Trophoblast cell (in vitro differentiated cells and primary cell): Measurements from ENCODE around the gene SEMA3A.

Experiments used
- DNase-seq, 2 donors: peaks; one replicate each; pipeline ENCODE4 v3.0.0-alpha.2; 2016
- H2AFZ ChIP-seq: 2 replicates; pipeline ENCODE4 v1.6.1; 2013; ENCODE audit warnings: low read length, moderate library complexity, mild to moderate bottlenecking; ENCODE audit not compliant: insufficient read depth, poor library complexity
- H2AK5ac ChIP-seq: 2 replicates; pipeline ENCODE4 v1.6.1; 2013; ENCODE audit warnings: mild to moderate bottlenecking, low read length
- H2BK120ac ChIP-seq: 2 replicates; pipeline ENCODE4 v1.6.1; 2013; ENCODE audit warnings: low read length, mild to moderate bottlenecking, moderate library complexity; ENCODE audit not compliant: insufficient read depth, poor library complexity
- H2BK12ac ChIP-seq: 2 replicates; pipeline ENCODE4 v1.6.1; 2013; ENCODE audit warnings: mild to moderate bottlenecking, low read length, moderate library complexity
- H2BK5ac ChIP-seq: 2 replicates; pipeline ENCODE4 v1.6.1; 2013; ENCODE audit warnings: low read length, low read depth, moderate library complexity, mild to moderate bottlenecking; ENCODE audit not compliant: poor library complexity
- H3K14ac ChIP-seq: 2 replicates; pipeline ENCODE4 v1.6.1; 2013; ENCODE audit warnings: mild to moderate bottlenecking, low read length
- H3K18ac ChIP-seq: 2 replicates; pipeline ENCODE4 v1.6.1; 2013; ENCODE audit warnings: mild to moderate bottlenecking, low read length
- H3K23ac ChIP-seq: 2 replicates; pipeline ENCODE4 v1.6.1; 2013; ENCODE audit warnings: low read length
- H3K27ac ChIP-seq: 2 replicates; pipeline ENCODE4 v1.5.1; 2013; ENCODE audit warnings: low read depth, mild to moderate bottlenecking, inconsistent platforms, low read length, moderate library complexity
- H3K27me3 ChIP-seq: 2 replicates; pipeline ENCODE4 v1.6.1; 2013; ENCODE audit warnings: inconsistent platforms, mild to moderate bottlenecking, low read length, moderate library complexity; ENCODE audit not compliant: insufficient read depth
- H3K36me3 ChIP-seq, 2 experiments: 1 replicate in 1 of 2; 2 replicates in 1 of 2; pipeline ENCODE4 v1.6.1; 2013; ENCODE audit warnings: low read length in 2 of 2, mild to moderate bottlenecking in 2 of 2, moderate library complexity in 1 of 2; ENCODE audit not compliant: insufficient read depth in 2 of 2, control insufficient read depth in 1 of 2
- H3K4ac ChIP-seq: 2 replicates; pipeline ENCODE4 v1.6.1; 2013; ENCODE audit warnings: low read depth, mild to moderate bottlenecking, low read length, moderate library complexity
- H3K4me1 ChIP-seq, 2 experiments: 1 replicate in 1 of 2; 2 replicates in 1 of 2; pipeline ENCODE4 v1.6.1; 2013; ENCODE audit warnings: low read length in 2 of 2, mild to moderate bottlenecking in 2 of 2, moderate library complexity in 1 of 2; ENCODE audit not compliant: insufficient read depth in 2 of 2, control insufficient read depth in 1 of 2
- H3K4me2 ChIP-seq: 2 replicates; pipeline ENCODE4 v1.6.1; 2013; ENCODE audit warnings: inconsistent platforms, mild to moderate bottlenecking, low read length, moderate library complexity
- H3K4me3 ChIP-seq: 2 replicates; pipeline ENCODE4 v1.5.1; 2013; ENCODE audit warnings: mild to moderate bottlenecking, low read depth, low read length, inconsistent platforms
- H3K79me1 ChIP-seq: one replicate; pipeline ENCODE4 v1.6.1; 2013; ENCODE audit warnings: low read length
- H3K79me2 ChIP-seq: 2 replicates; pipeline ENCODE4 v1.6.1; 2013; ENCODE audit warnings: low read length, mild to moderate bottlenecking; ENCODE audit not compliant: control insufficient read depth, insufficient read depth, poor library complexity
- H3K9ac ChIP-seq: 2 replicates; pipeline ENCODE4 v1.6.1; 2013; ENCODE audit warnings: mild to moderate bottlenecking, low read length
- H3K9me3 ChIP-seq: 2 replicates; pipeline ENCODE4 v1.6.1; 2013; ENCODE audit warnings: low read depth, mild to moderate bottlenecking, control low read depth, inconsistent platforms, low read length; ENCODE audit not compliant: insufficient read depth
- H4K12ac ChIP-seq: 2 replicates; pipeline ENCODE4 v1.6.1; 2013; ENCODE audit warnings: low read depth, mild to moderate bottlenecking, low read length, moderate library complexity
- H4K8ac ChIP-seq: 2 replicates; pipeline ENCODE4 v1.6.1; 2013; ENCODE audit warnings: low read depth, mild to moderate bottlenecking, low read length, moderate library complexity
- H4K91ac ChIP-seq: one replicate; pipeline ENCODE4 v1.6.1; 2013; ENCODE audit warnings: low read depth, mild to moderate bottlenecking, low read length, moderate library complexity
- WGBS: extraction: QIAGEN DNeasy Blood & Tissue Kit; methylation state at CpG from one replicate; pipeline ENCODE4 v1.1.7; 2013; ENCODE audit warnings: missing lambda C conversion rate; ENCODE audit not compliant: insufficient read length, insufficient coverage; ENCODE audit errors: extremely low coverage; 5-methylcytosine and 5-hydroxymethylcytosine counted together

The SEMA3A gene

DNA sequence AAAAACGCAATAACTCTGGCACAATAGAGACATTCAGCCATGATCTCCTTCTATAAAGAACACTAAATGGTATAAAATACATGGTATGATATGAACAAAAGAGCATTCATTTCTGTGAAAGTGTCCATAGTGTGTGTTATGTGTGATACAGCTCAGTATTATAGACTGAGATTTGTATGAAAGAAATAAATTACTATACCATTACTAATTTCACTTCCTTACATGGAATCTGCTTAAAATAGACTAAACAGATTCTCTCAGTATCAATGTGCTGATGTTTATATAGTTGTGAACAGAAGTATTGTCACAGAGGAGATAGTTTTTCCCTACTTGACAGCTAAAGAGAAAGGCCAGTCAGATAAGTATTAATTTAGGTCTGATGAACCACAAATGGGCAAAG is 10.8 kb downstream of the SEMA3A start:
- Histone ChIP-seq H3K27me3 (no peaks in the 10 kb centered on the region), H3K4me3 (no peak overlapping the region), H4K91ac (no peak overlapping the region), H3K4ac (no peak overlapping the region), H2BK12ac (no peak overlapping the region), H3K36me3 (no peaks in the 10 kb centered on the region), H3K9me3 (no peaks in the 10 kb centered on the region), H3K4me2 (no peak overlapping the region), H3K79me1 (no peaks in the 10 kb centered on the region), H3K23ac (no peak overlapping the region), H2AFZ (no peak overlapping the region), H3K18ac (no peak overlapping the region), H3K27ac (no peak overlapping the region), H4K12ac (no peak overlapping the region), H3K14ac (no peak overlapping the region), H2BK5ac (no peak overlapping the region), H3K9ac (no peak overlapping the region), H4K8ac (no peak overlapping the region), H2BK120ac (no peak overlapping the region), H2AK5ac (no peak overlapping the region), H3K4me1 (peaks cover 0 to 2% of the 10 kb centered on the region in 2 experiments), H3K79me2 (no peaks in the 10 kb centered on the region)
- WGBS = no CpG with 5 or more reads among the region's 1 CpG
- DNase-seq = no peak

GRCh38 chr7:84182301-84182700 is 12.3 kb downstream of the SEMA3A start:
- no peaks in the 10 kb centered on the region for H3K36me3 ChIP-seq
- no peak overlapping the region for H4K12ac ChIP-seq
- no peak overlapping the region for H4K8ac ChIP-seq
- no peak overlapping the region for H2AK5ac ChIP-seq
- H2AFZ ChIP-seq = no peak overlapping the region
- H3K4me3 ChIP-seq = no peak overlapping the region
- H3K14ac ChIP-seq = no peak overlapping the region
- H3K27me3 ChIP-seq = no peaks in the 10 kb centered on the region
- no peak overlapping the region for H3K23ac ChIP-seq
- H3K27ac ChIP-seq = no peak overlapping the region
- peaks cover 0 to 2% of the 10 kb centered on the region in 2 experiments for H3K4me1 ChIP-seq
- DNase-seq = no peak
- no peak overlapping the region for H2BK120ac ChIP-seq
- H2BK12ac ChIP-seq = no peak overlapping the region
- no peaks in the 10 kb centered on the region for H3K9me3 ChIP-seq
- no peaks in the 10 kb centered on the region for H3K79me2 ChIP-seq
- no peak overlapping the region for H3K4ac ChIP-seq
- H2BK5ac ChIP-seq = no peak overlapping the region
- H3K9ac ChIP-seq = no peak overlapping the region
- WGBS = no CpG with 5 or more reads among the region's 1 CpG
- no peaks in the 10 kb centered on the region for H3K79me1 ChIP-seq
- no peak overlapping the region for H3K18ac ChIP-seq
- no peak overlapping the region for H4K91ac ChIP-seq
- H3K4me2 ChIP-seq = no peak overlapping the region

DNA sequence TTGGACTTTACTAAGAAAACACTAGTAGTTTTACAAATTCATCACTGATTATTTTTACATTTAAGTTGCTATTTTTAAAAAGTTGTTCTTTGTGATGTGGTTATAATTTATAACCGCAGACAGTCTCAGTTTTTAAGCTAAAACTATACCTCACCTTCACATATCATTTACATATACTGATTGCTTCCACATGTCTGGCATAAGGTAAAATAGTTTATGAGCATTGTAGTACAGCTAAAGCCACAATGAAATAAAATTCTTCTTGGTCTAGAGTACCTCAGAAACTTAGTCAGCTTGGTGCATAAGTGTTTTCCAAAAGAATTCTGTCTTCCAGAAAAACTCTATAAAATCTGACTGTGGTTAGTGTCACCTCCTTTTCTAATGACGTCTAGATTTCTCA is 13.0 kb downstream of the SEMA3A start:
- Histone ChIP-seq H2BK120ac (no peak overlapping the region), H3K27ac (no peak overlapping the region), H3K4ac (no peak overlapping the region), H4K8ac (no peak overlapping the region), H3K27me3 (no peaks in the 10 kb centered on the region), H3K79me1 (no peaks in the 10 kb centered on the region), H3K14ac (no peak overlapping the region), H4K12ac (no peak overlapping the region), H3K4me1 (peaks cover 0 to 2% of the 10 kb centered on the region in 2 experiments), H3K4me3 (no peak overlapping the region), H2AK5ac (no peak overlapping the region), H3K18ac (no peak overlapping the region), H3K9me3 (no peaks in the 10 kb centered on the region), H2BK12ac (no peak overlapping the region), H3K4me2 (no peak overlapping the region), H3K36me3 (no peaks in the 10 kb centered on the region), H4K91ac (no peak overlapping the region), H3K9ac (no peak overlapping the region), H2AFZ (no peak overlapping the region), H3K23ac (no peak overlapping the region), H2BK5ac (no peak overlapping the region), H3K79me2 (no peaks in the 10 kb centered on the region)
- WGBS = no CpG with 5 or more reads among the region's 2 CpGs
- DNase-seq = no peak

- no CpG with 5 or more reads among the region's 3 CpGs for WGBS
- Histone ChIP-seq H3K18ac (no peak overlapping the region), H3K79me1 (no peaks in the 10 kb centered on the region)
These were observed 16.7 kb downstream of the SEMA3A start for GRCh38 chr7:84177758-84178412.

More at GRCh38 chr7:84177758-84178412, 16.7 kb downstream of the SEMA3A start:
- DNase-seq = no peak
- H3K4me3 ChIP-seq = no peak overlapping the region
- no peak overlapping the region for H2BK5ac ChIP-seq
- no peak overlapping the region for H3K9ac ChIP-seq
- no peak overlapping the region for H3K4ac ChIP-seq
- peaks cover 4% of the 10 kb centered on the region for H3K9me3 ChIP-seq
- no peak overlapping the region for H3K27ac ChIP-seq
- no peaks in the 10 kb centered on the region for H3K79me2 ChIP-seq
- no peak overlapping the region for H2AK5ac ChIP-seq
- no peak overlapping the region for H4K91ac ChIP-seq
- H3K27me3 ChIP-seq = no peaks in the 10 kb centered on the region
- no peak overlapping the region for H3K4me2 ChIP-seq
- H3K14ac ChIP-seq = no peak overlapping the region
- no peak overlapping the region for H2BK120ac ChIP-seq
- H3K36me3 ChIP-seq = peaks cover 0 to 4% of the 10 kb centered on the region in 2 experiments
- no peak overlapping the region for H4K8ac ChIP-seq
- no peak overlapping the region for H2AFZ ChIP-seq
- no peak overlapping the region for H4K12ac ChIP-seq
- H2BK12ac ChIP-seq = no peak overlapping the region
- H3K23ac ChIP-seq = no peak overlapping the region
- H3K4me1 ChIP-seq = no peaks in the 10 kb centered on the region
